Gastroesophageal sphincter (tissue), 4 donors: ENCODE data around the gene PRKG1. TPM values are rescaled to one million over a fixed set of nuclear protein-coding genes. Genes with fewer than 3 reads are reported as not detected.
"Not testable (repeated sequence)": the region's sequence is repeated elsewhere in the genome, so short reads cannot be mapped to it uniquely, and the experiment has no call there.

Source experiments
- ATAC-seq: fragments of 150-250 bp; one replicate; pipeline ENCODE4 v1.9.1; 2016; ENCODE audit warnings: mild to moderate bottlenecking, moderate library complexity
- H3K27ac ChIP-seq, 4 donors: fragments of 200-600 bp; sonication (generic) in 3 of 4; 1 replicate in 3 of 4; 2 replicates in 1 of 4; pipeline ENCODE4 v1.5.1; 2016 to 2019
- H3K27me3 ChIP-seq: fragments of 200-600 bp; sonication (generic); one replicate; pipeline ENCODE4 v1.5.1; 2019
- H3K36me3 ChIP-seq, 2 donors: fragments of 200-600 bp; sonication (generic); one replicate each; pipeline ENCODE4 v1.5.1; 2019; ENCODE audit warnings: control low read depth in 1 of 2
- H3K4me1 ChIP-seq, 3 donors: fragments of 200-600 bp; sonication (generic); 1 replicate in 2 of 3; 2 replicates in 1 of 3; pipeline ENCODE4 v1.5.1; 2016 to 2019; ENCODE audit warnings: control low read depth in 2 of 3
- H3K4me3 ChIP-seq, 2 donors: fragments of 200-600 bp; sonication (generic); one replicate each; pipeline ENCODE4 v1.5.1; 2019; ENCODE audit warnings: mild to moderate bottlenecking in 1 of 2, moderate library complexity in 1 of 2
- H3K9me3 ChIP-seq, 3 donors: fragments of 200-600 bp; sonication (generic); one replicate each; pipeline ENCODE4 v1.5.1; 2017 to 2019; ENCODE audit warnings: control low read depth in 2 of 3
- CTCF ChIP-seq, 4 experiments: fragments of 200-600 bp in 2 of 4; fragments of 450-650 bp in 2 of 4; sonication (generic) in 1 of 4; IDR thresholded peaks; one replicate each; pipeline ENCODE4 v1.5.1; 2017 to 2019; ENCODE audit warnings: antibody characterized with exemption in 4 of 4, mild to moderate bottlenecking in 2 of 4, moderate library complexity in 2 of 4
- EP300 ChIP-seq: sonication (generic); formaldehyde crosslinking; IDR thresholded peaks from one replicate; pipeline ENCODE4 v1.6.1; 2017; ENCODE audit warnings: antibody characterized with exemption, mild to moderate bottlenecking
- POLR2A ChIP-seq, 2 donors: fragments of 450-650 bp; IDR thresholded peaks; one replicate each; pipeline ENCODE4 v1.6.1; 2017; ENCODE audit warnings: antibody characterized with exemption in 2 of 2, mild to moderate bottlenecking in 2 of 2, moderate library complexity in 1 of 2
- POLR2AphosphoS5 ChIP-seq: sonication (generic); formaldehyde crosslinking; IDR thresholded peaks from one replicate; pipeline ENCODE4 v1.6.1; 2017; ENCODE audit warnings: antibody characterized with exemption
- whole genome bisulfite sequencing, 2 donors: methylation state at CpG; one replicate each; pipeline ENCODE4 v1.1.5; 2018; ENCODE audit warnings: low coverage in 1 of 2; 5-methylcytosine and 5-hydroxymethylcytosine counted together
- total RNA-seq, 4 donors: library from RNA; depleted of rRNA; stranded (reverse); fragments of >200 nt; gene quantifications; one replicate each; pipeline ENCODE4 v1.1.0, GENCODE V29; 2016

The PRKG1 gene
- total RNA-seq, 4 donors from 2014 or later: 27.5 to 73.2 (median 39.2) TPM

GRCh38 chr10:51203359-51203758 lies 129.1 kb downstream of the PRKG1 start:
- Histone ChIP-seq H3K4me1 (peaks cover 2 to 26% (median 13%) of the 10 kb centered on the region in 3 donors), H3K9me3 (no peaks in the 10 kb centered on the region), H3K27me3 (no peaks in the 10 kb centered on the region), H3K4me3 (no peak overlapping the region), H3K36me3 (no peaks in the 10 kb centered on the region), H3K27ac (no peak overlapping the region)
- ATAC-seq: no peak
- WGBS, 2 donors: 87 to 95% methylated on average over 2 of the region's 2 CpGs
- TF ChIP-seq CTCF (IDR thresholded peaks at IDR 0.05) (no peak), POLR2AphosphoS5 (no peak), POLR2A (IDR thresholded peaks at IDR 0.05) (no peak), EP300 (no peak)

- no peaks in the 10 kb centered on the region for H3K36me3 ChIP-seq
- no peak for ATAC-seq
- no peak for TF ChIP-seq EP300
- no peak for TF ChIP-seq CTCF (IDR thresholded peaks at IDR 0.05)
- TF ChIP-seq POLR2A (IDR thresholded peaks at IDR 0.05): no peak
- no peak overlapping the region for H3K27ac ChIP-seq
- H3K4me1 ChIP-seq: peaks cover 10 to 33% (median 20%) of the 10 kb centered on the region in 3 donors
- H3K27me3 ChIP-seq: no peaks in the 10 kb centered on the region
- H3K9me3 ChIP-seq: no peaks in the 10 kb centered on the region
- no peak overlapping the region for H3K4me3 ChIP-seq
- 39 to 40% methylated on average over 2 of the region's 2 CpGs for WGBS, 2 donors
Measured at GRCh38 chr10:51204066-51204465, 129.8 kb downstream of the PRKG1 start.

GRCh38 chr10:51204701-51205100 lies 130.4 kb downstream of the PRKG1 start:
- Histone ChIP-seq H3K4me3 (no peak overlapping the region), H3K27ac (no peak overlapping the region), H3K4me1 (peaks cover 14 to 35% (median 22%) of the 10 kb centered on the region in 3 donors), H3K36me3 (no peaks in the 10 kb centered on the region), H3K27me3 (no peaks in the 10 kb centered on the region), H3K9me3 (no peaks in the 10 kb centered on the region)
- TF ChIP-seq CTCF (IDR thresholded peaks at IDR 0.05) (no peak), POLR2AphosphoS5 (no peak), EP300 (no peak), POLR2A (IDR thresholded peaks at IDR 0.05) (no peak)
- no peak for ATAC-seq

- no peak for TF ChIP-seq CTCF (IDR thresholded peaks at IDR 0.05)
- TF ChIP-seq POLR2A (IDR thresholded peaks at IDR 0.05): no peak
- no peak for TF ChIP-seq POLR2AphosphoS5
- TF ChIP-seq EP300: no peak
- H3K9me3 ChIP-seq: no peaks in the 10 kb centered on the region
- ATAC-seq: no peak
Measured at GRCh38 chr10:51206500-51206899, 132.2 kb downstream of the PRKG1 start.

GRCh38 chr10:51212937-51213336 lies 138.7 kb downstream of the PRKG1 start:
- WGBS, 2 donors: 90% methylated on average over 3 of the region's 5 CpGs; no CpG with 5 or more reads in 1 of the 2 donors
- not testable (repeated sequence) for H3K9me3 ChIP-seq, H3K27me3 ChIP-seq, H3K36me3 ChIP-seq, H3K27ac ChIP-seq, ATAC-seq, H3K4me3 ChIP-seq
- peaks cover 13 to 36% (median 14%) of the 10 kb centered on the region in 3 donors for H3K4me1 ChIP-seq

More at GRCh38 chr10:51206500-51206899, 132.2 kb downstream of the PRKG1 start:
- Histone ChIP-seq H3K36me3 (no peaks in the 10 kb centered on the region), H3K4me3 (no peak overlapping the region), H3K27ac (no peak overlapping the region), H3K27me3 (no peaks in the 10 kb centered on the region), H3K4me1 (peaks cover 14 to 35% (median 22%) of the 10 kb centered on the region in 3 donors)
- 40 to 88% methylated on average over 1 of the region's 1 CpG for WGBS, 2 donors
